Measurements from ENCODE around the gene KLHL2.
"Not testable (repeated sequence)": the region's sequence is repeated elsewhere in the genome, so short reads cannot be mapped to it uniquely, and the experiment has no call there.

KLHL2 gene

DNA sequence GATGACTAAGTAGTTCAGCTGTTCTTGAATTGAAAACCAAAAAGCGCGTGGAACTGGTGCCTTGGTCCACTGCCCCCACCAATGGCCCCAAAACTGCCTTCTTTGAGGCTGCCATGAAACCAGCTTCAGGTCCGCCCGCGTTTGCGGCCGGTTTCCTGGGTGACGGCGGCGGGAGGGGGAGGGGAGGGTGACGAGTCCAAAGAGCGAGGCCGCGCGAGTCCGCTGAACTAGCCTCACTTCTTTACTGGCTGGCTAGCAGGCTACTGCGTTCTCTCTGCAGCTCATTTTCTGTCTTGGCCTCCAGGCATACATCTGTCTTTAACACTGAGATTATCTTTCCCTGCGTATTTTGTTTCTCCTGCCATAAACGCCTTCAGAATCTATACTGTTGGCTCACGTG lies 72.2 kb downstream of the KLHL2 start:
- H3K9ac ChIP-seq (ENCODE audit: low read length); H3K4me3 ChIP-seq (ENCODE audit: low read length); H3K79me1 ChIP-seq (ENCODE audit: low read length); H3K27me3 ChIP-seq (ENCODE audit: insufficient read depth, low read length, poor library complexity); H3K4me1 ChIP-seq (ENCODE audit: control insufficient read depth, low read depth, low read length); H3K79me2 ChIP-seq (ENCODE audit: control insufficient read depth, insufficient read depth, low read length); H3K36me3 ChIP-seq (ENCODE audit: control insufficient read depth, insufficient read depth, low read length); H2BK15ac ChIP-seq (replicated peaks; ENCODE audit: low read depth); H3K4ac ChIP-seq (ENCODE audit: low read depth, low read length); H3K4me2 ChIP-seq (ENCODE audit: low read length); H3K23ac ChIP-seq (ENCODE audit: low read length); H4K8ac ChIP-seq (ENCODE audit: low read depth, low read length); DNase-seq; H3K56ac ChIP-seq (ENCODE audit: low read length); H2BK120ac ChIP-seq (ENCODE audit: low read depth, low read length); H2AK5ac ChIP-seq (ENCODE audit: low read length); H2BK5ac ChIP-seq (ENCODE audit: low read length); H3K18ac ChIP-seq (ENCODE audit: low read length); H4K5ac ChIP-seq (ENCODE audit: low read length); H3K27ac ChIP-seq (ENCODE audit: low read depth, low read length): not testable (repeated sequence)
- no CpG with 5 or more reads among the region's 20 CpGs for WGBS (ENCODE audit: extremely low coverage, insufficient coverage, low lambda C conversion rate)

GRCh38 chr4:165284697-165285096 lies 77.3 kb downstream of the KLHL2 start:
- not testable (repeated sequence) for H3K4ac ChIP-seq (ENCODE audit: low read depth, low read length); H2BK5ac ChIP-seq (ENCODE audit: low read length); DNase-seq; H3K79me1 ChIP-seq (ENCODE audit: low read length); H4K8ac ChIP-seq (ENCODE audit: low read depth, low read length); H3K23ac ChIP-seq (ENCODE audit: low read length); H3K4me3 ChIP-seq (ENCODE audit: low read length); H2AK5ac ChIP-seq (ENCODE audit: low read length); H3K27me3 ChIP-seq (ENCODE audit: insufficient read depth, low read length, poor library complexity); H3K18ac ChIP-seq (ENCODE audit: low read length); H3K4me2 ChIP-seq (ENCODE audit: low read length); H3K56ac ChIP-seq (ENCODE audit: low read length); H3K36me3 ChIP-seq (ENCODE audit: control insufficient read depth, insufficient read depth, low read length); H3K4me1 ChIP-seq (ENCODE audit: control insufficient read depth, low read depth, low read length); H2BK120ac ChIP-seq (ENCODE audit: low read depth, low read length); H4K5ac ChIP-seq (ENCODE audit: low read length); H3K79me2 ChIP-seq (ENCODE audit: control insufficient read depth, insufficient read depth, low read length); H3K27ac ChIP-seq (ENCODE audit: low read depth, low read length); H3K9ac ChIP-seq (ENCODE audit: low read length); H2BK15ac ChIP-seq (replicated peaks; ENCODE audit: low read depth)
- no CpG with 5 or more reads among the region's 3 CpGs for WGBS (ENCODE audit: extremely low coverage, insufficient coverage, low lambda C conversion rate)

GRCh38 chr4:165286619-165287340 lies 79.4 kb downstream of the KLHL2 start:
- H3K4ac ChIP-seq (ENCODE audit: low read depth, low read length); H3K56ac ChIP-seq (ENCODE audit: low read length); H2BK120ac ChIP-seq (ENCODE audit: low read depth, low read length); H3K79me2 ChIP-seq (ENCODE audit: control insufficient read depth, insufficient read depth, low read length); H3K27ac ChIP-seq (ENCODE audit: low read depth, low read length); H3K4me2 ChIP-seq (ENCODE audit: low read length); H4K5ac ChIP-seq (ENCODE audit: low read length); H2AK5ac ChIP-seq (ENCODE audit: low read length); H2BK5ac ChIP-seq (ENCODE audit: low read length); H3K9ac ChIP-seq (ENCODE audit: low read length); DNase-seq; H2BK15ac ChIP-seq (replicated peaks; ENCODE audit: low read depth); H3K36me3 ChIP-seq (ENCODE audit: control insufficient read depth, insufficient read depth, low read length); H3K4me3 ChIP-seq (ENCODE audit: low read length); H3K23ac ChIP-seq (ENCODE audit: low read length); H3K79me1 ChIP-seq (ENCODE audit: low read length); H4K8ac ChIP-seq (ENCODE audit: low read depth, low read length); H3K4me1 ChIP-seq (ENCODE audit: control insufficient read depth, low read depth, low read length); H3K18ac ChIP-seq (ENCODE audit: low read length); H3K27me3 ChIP-seq (ENCODE audit: insufficient read depth, low read length, poor library complexity): not testable (repeated sequence)
- no CpG with 5 or more reads among the region's 4 CpGs for WGBS (ENCODE audit: extremely low coverage, insufficient coverage, low lambda C conversion rate)

DNA sequence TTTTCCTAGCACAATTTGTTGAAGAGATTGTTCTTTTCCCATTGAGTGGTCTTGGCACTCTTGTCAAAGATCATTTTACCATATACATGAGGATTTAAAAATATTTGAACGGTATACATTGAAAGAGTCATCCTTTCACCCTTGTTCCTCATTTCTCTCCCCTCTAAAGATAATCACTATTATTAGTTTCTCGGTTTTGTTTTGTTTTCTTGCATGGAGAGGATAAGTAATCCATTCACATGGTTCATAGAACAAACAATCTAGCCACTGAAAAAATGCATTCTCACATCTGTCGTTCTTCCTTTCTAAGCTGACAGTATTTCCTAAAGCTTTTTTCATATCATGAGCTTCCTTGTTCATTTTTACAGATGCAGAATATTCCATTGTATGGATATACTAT lies 80.9 kb downstream of the KLHL2 start:
- no peak overlapping the region for H4K8ac ChIP-seq (ENCODE audit: low read depth, low read length)
- H3K36me3 ChIP-seq (ENCODE audit: control insufficient read depth, insufficient read depth, low read length): no peaks in the 10 kb centered on the region
- no CpG with 5 or more reads among the region's 3 CpGs for WGBS (ENCODE audit: extremely low coverage, insufficient coverage, low lambda C conversion rate)
- H3K56ac ChIP-seq (ENCODE audit: low read length): no peak overlapping the region
- H3K4me1 ChIP-seq (ENCODE audit: control insufficient read depth, low read depth, low read length): no peaks in the 10 kb centered on the region
- H3K9ac ChIP-seq (ENCODE audit: low read length): no peak overlapping the region
- H3K23ac ChIP-seq (ENCODE audit: low read length): no peak overlapping the region
- no peak overlapping the region for H3K4ac ChIP-seq (ENCODE audit: low read depth, low read length)
- no peak overlapping the region for H3K4me3 ChIP-seq (ENCODE audit: low read length)
- no peak overlapping the region for H3K4me2 ChIP-seq (ENCODE audit: low read length)
- no peak overlapping the region for H2AK5ac ChIP-seq (ENCODE audit: low read length)
- no peaks in the 10 kb centered on the region for H3K27me3 ChIP-seq (ENCODE audit: insufficient read depth, low read length, poor library complexity)
- no peaks in the 10 kb centered on the region for H3K79me1 ChIP-seq (ENCODE audit: low read length)
- no peaks in the 10 kb centered on the region for H3K79me2 ChIP-seq (ENCODE audit: control insufficient read depth, insufficient read depth, low read length)
- DNase-seq: no peak
- no peak overlapping the region for H2BK5ac ChIP-seq (ENCODE audit: low read length)
- no peak overlapping the region for H4K5ac ChIP-seq (ENCODE audit: low read length)
- no peak overlapping the region for H2BK15ac ChIP-seq (replicated peaks; ENCODE audit: low read depth)
- H3K27ac ChIP-seq (ENCODE audit: low read depth, low read length): no peak overlapping the region
- no peak overlapping the region for H2BK120ac ChIP-seq (ENCODE audit: low read depth, low read length)
- no peak overlapping the region for H3K18ac ChIP-seq (ENCODE audit: low read length)

GRCh38 chr4:165288639-165289422 lies 81.5 kb downstream of the KLHL2 start:
- Histone ChIP-seq H3K56ac (ENCODE audit: low read length) (no peak overlapping the region), H3K36me3 (ENCODE audit: control insufficient read depth, insufficient read depth, low read length) (no peaks in the 10 kb centered on the region), H3K18ac (ENCODE audit: low read length) (no peak overlapping the region), H3K9ac (ENCODE audit: low read length) (no peak overlapping the region), H2BK120ac (ENCODE audit: low read depth, low read length) (no peak overlapping the region), H3K27ac (ENCODE audit: low read depth, low read length) (no peak overlapping the region), H3K23ac (ENCODE audit: low read length) (no peak overlapping the region), H4K5ac (ENCODE audit: low read length) (no peak overlapping the region), H3K4me2 (ENCODE audit: low read length) (no peak overlapping the region), H3K79me2 (ENCODE audit: control insufficient read depth, insufficient read depth, low read length) (no peaks in the 10 kb centered on the region), H3K4me3 (ENCODE audit: low read length) (no peak overlapping the region), H2AK5ac (ENCODE audit: low read length) (no peak overlapping the region), H3K27me3 (ENCODE audit: insufficient read depth, low read length, poor library complexity) (no peaks in the 10 kb centered on the region), H2BK15ac (replicated peaks; ENCODE audit: low read depth) (no peak overlapping the region), H3K79me1 (ENCODE audit: low read length) (no peaks in the 10 kb centered on the region), H4K8ac (ENCODE audit: low read depth, low read length) (no peak overlapping the region), H3K4ac (ENCODE audit: low read depth, low read length) (no peak overlapping the region), H2BK5ac (ENCODE audit: low read length) (no peak overlapping the region), H3K4me1 (ENCODE audit: control insufficient read depth, low read depth, low read length) (no peaks in the 10 kb centered on the region)
- DNase-seq: no peak

GRCh38 chr4:165289423-165289785 lies 82.0 kb downstream of the KLHL2 start:
- no peak overlapping the region for H3K4ac ChIP-seq (ENCODE audit: low read depth, low read length)
- H3K27me3 ChIP-seq (ENCODE audit: insufficient read depth, low read length, poor library complexity): no peaks in the 10 kb centered on the region
- H3K9ac ChIP-seq (ENCODE audit: low read length): no peak overlapping the region
- H3K4me3 ChIP-seq (ENCODE audit: low read length): no peak overlapping the region
- no peak overlapping the region for H3K23ac ChIP-seq (ENCODE audit: low read length)
- no peak overlapping the region for H4K5ac ChIP-seq (ENCODE audit: low read length)
- no peak overlapping the region for H2BK15ac ChIP-seq (replicated peaks; ENCODE audit: low read depth)
- no peak overlapping the region for H3K18ac ChIP-seq (ENCODE audit: low read length)
- no peak for DNase-seq
- no peaks in the 10 kb centered on the region for H3K79me1 ChIP-seq (ENCODE audit: low read length)
- H3K27ac ChIP-seq (ENCODE audit: low read depth, low read length): no peak overlapping the region
- H3K4me2 ChIP-seq (ENCODE audit: low read length): no peak overlapping the region
- H2AK5ac ChIP-seq (ENCODE audit: low read length): no peak overlapping the region
- no peak overlapping the region for H3K56ac ChIP-seq (ENCODE audit: low read length)
- no peaks in the 10 kb centered on the region for H3K4me1 ChIP-seq (ENCODE audit: control insufficient read depth, low read depth, low read length)
- H2BK120ac ChIP-seq (ENCODE audit: low read depth, low read length): no peak overlapping the region
- no peaks in the 10 kb centered on the region for H3K36me3 ChIP-seq (ENCODE audit: control insufficient read depth, insufficient read depth, low read length)
- no peak overlapping the region for H2BK5ac ChIP-seq (ENCODE audit: low read length)
- H4K8ac ChIP-seq (ENCODE audit: low read depth, low read length): no peak overlapping the region
- H3K79me2 ChIP-seq (ENCODE audit: control insufficient read depth, insufficient read depth, low read length): no peaks in the 10 kb centered on the region

Measured in mesendoderm (in vitro differentiated cells).